CD14-positive monocyte (primary cell): ENCODE data around the gene DNAJC18. TPM values are rescaled to one million over a fixed set of nuclear protein-coding genes. Genes with fewer than 3 reads are reported as not detected.

Source experiments
- DNase-seq, 3 donors: peaks; one replicate each; pipeline ENCODE4 v3.0.0-alpha.2; 2011 to 2022
- H2AFZ ChIP-seq: 2 replicates; pipeline ENCODE4 v1.6.0; 2012; ENCODE audit warnings: mild to moderate bottlenecking, low read depth, low read length, inconsistent platforms; ENCODE audit not compliant: insufficient read depth, poor library complexity, severe bottlenecking
- H3K27ac ChIP-seq, 2 donors: 1 replicate in 1 of 2; 2 replicates in 1 of 2; pipeline ENCODE4 v1.5.1; 2012 to 2013; ENCODE audit warnings: low read length in 2 of 2, control low read depth in 1 of 2, inconsistent platforms in 1 of 2, low read depth in 1 of 2, mild to moderate bottlenecking in 1 of 2
- H3K27me3 ChIP-seq, 2 donors: one replicate each; pipeline versions ENCODE4 v1.6.0 to v1.6.1; 2011 to 2013; ENCODE audit warnings: low read length in 2 of 2; ENCODE audit not compliant: control insufficient read depth in 2 of 2, insufficient read depth in 2 of 2
- H3K36me3 ChIP-seq, 2 donors: replicated peaks in 1 of 2; 1 replicate in 1 of 2; 2 replicates in 1 of 2; pipeline versions ENCODE4 v1.5.1 to v1.6.1; 2012 to 2013; ENCODE audit warnings: low read length in 2 of 2, control low read depth in 1 of 2, inconsistent platforms in 1 of 2, mild to moderate bottlenecking in 1 of 2; ENCODE audit not compliant: insufficient read depth in 2 of 2, control insufficient read depth in 1 of 2
- H3K4me1 ChIP-seq, 2 donors: 1 replicate in 1 of 2; 2 replicates in 1 of 2; pipeline versions ENCODE4 v1.5.1 to v1.6.1; 2012 to 2013; ENCODE audit warnings: low read length in 2 of 2, control low read depth in 1 of 2, inconsistent platforms in 1 of 2, mild to moderate bottlenecking in 1 of 2, moderate library complexity in 1 of 2; ENCODE audit not compliant: insufficient read depth in 2 of 2, control insufficient read depth in 1 of 2
- H3K4me2 ChIP-seq: replicated peaks from 2 replicates; pipeline ENCODE3; 2012; ENCODE audit warnings: low read length, moderate library complexity, mild to moderate bottlenecking; ENCODE audit not compliant: poor library complexity, severe bottlenecking; ENCODE audit errors: extremely low read depth
- H3K4me3 ChIP-seq, 3 experiments: fragments of 200-600 bp in 1 of 3; sonication (generic) in 1 of 3; replicated peaks in 1 of 3; 1 replicate in 2 of 3; 2 replicates in 1 of 3; pipeline ENCODE4 v1.5.1; 2011 to 2013; ENCODE audit warnings: low read length in 3 of 3, mild to moderate bottlenecking in 3 of 3, control low read depth in 2 of 3, low read depth in 2 of 3, inconsistent platforms in 1 of 3, moderate library complexity in 1 of 3
- H3K79me2 ChIP-seq: 2 replicates; pipeline ENCODE4 v1.6.0; 2012; ENCODE audit warnings: mild to moderate bottlenecking, control low read depth, inconsistent platforms, low read length, moderate library complexity; ENCODE audit not compliant: insufficient read depth
- H3K9ac ChIP-seq: 2 replicates; pipeline ENCODE4 v1.6.0; 2017; ENCODE audit warnings: low read length, mild to moderate bottlenecking; ENCODE audit not compliant: insufficient read depth, poor library complexity, severe bottlenecking
- H3K9me3 ChIP-seq, 2 donors: replicated peaks in 1 of 2; 1 replicate in 1 of 2; 2 replicates in 1 of 2; pipeline versions ENCODE4 v1.5.1 to v1.6.1; 2012 to 2013; ENCODE audit warnings: low read length in 2 of 2, control low read depth in 1 of 2; ENCODE audit not compliant: control insufficient read depth in 1 of 2, insufficient read depth in 1 of 2
- H4K20me1 ChIP-seq: 2 replicates; pipeline ENCODE4 v1.6.0; 2012; ENCODE audit warnings: mild to moderate bottlenecking, low read length, control low read depth, moderate library complexity; ENCODE audit not compliant: insufficient read depth
- H3K27ac Mint-ChIP-seq, 7 donors: one replicate each; pipeline ENCODE4 v1.8.0; 2020; ENCODE audit warnings: mild to moderate bottlenecking in 7 of 7, mixed read lengths in 7 of 7, moderate library complexity in 6 of 7, inconsistent platforms in 2 of 7
- H3K27me3 Mint-ChIP-seq, 3 donors: one replicate each; pipeline ENCODE4 v1.8.0; 2021 to 2022; ENCODE audit warnings: low read depth in 3 of 3, mild to moderate bottlenecking in 3 of 3, mixed read lengths in 3 of 3, moderate library complexity in 3 of 3, inconsistent platforms in 1 of 3
- H3K36me3 Mint-ChIP-seq, 2 donors: one replicate each; pipeline ENCODE4 v1.8.0; 2020; ENCODE audit warnings: mixed read lengths in 2 of 2, inconsistent platforms in 1 of 2, mild to moderate bottlenecking in 1 of 2
- H3K4me1 Mint-ChIP-seq: one replicate; pipeline ENCODE4 v1.8.0; 2020; ENCODE audit warnings: mild to moderate bottlenecking, mixed read lengths
- H3K4me3 Mint-ChIP-seq, 2 donors: one replicate each; pipeline ENCODE4 v1.8.0; 2020; ENCODE audit warnings: mild to moderate bottlenecking in 2 of 2, mixed read lengths in 2 of 2, moderate library complexity in 1 of 2
- H3K9me3 Mint-ChIP-seq, 7 donors: one replicate each; pipeline ENCODE4 v1.8.0; 2020 to 2022; ENCODE audit warnings: mixed read lengths in 7 of 7, mild to moderate bottlenecking in 6 of 7, moderate library complexity in 6 of 7, inconsistent platforms in 2 of 7
- WGBS: methylation state at CpG from one replicate; pipeline ENCODE4 v1.1.5; 2013; ENCODE audit warnings: missing lambda C conversion rate; ENCODE audit not compliant: insufficient coverage; 5-methylcytosine and 5-hydroxymethylcytosine counted together
- intact Hi-C, 2 donors: fragments of 100-400 bp; cut with micrococcal nuclease; formaldehyde crosslinking; loops; one replicate each; pipeline versions ENCODE4 v1.15.0 to v1.15.1; 2023
- polyA plus RNA-seq, 3 donors: library from polyadenylated mRNA; depleted of rRNA in 1 of 3; unstranded in 2 of 3; stranded (reverse) in 1 of 3; fragments of 300-500 nt in 2 of 3; fragments of >200 nt in 1 of 3; fragmentation: Illumina TruSeq in 2 of 3; gene quantifications; 1 replicate in 2 of 3; 2 replicates in 1 of 3; pipeline ENCODE4 v1.2.3, GENCODE V29; 2012 to 2021
- TF ChIP-seq, protein P1 (sequence below): fragments of 200-600 bp; IDR thresholded peaks from one replicate; pipeline ENCODE4 v1.8.0; 2022; ENCODE audit warnings: antibody characterized with exemption, mild to moderate bottlenecking

Gene DNAJC18
- polyA plus RNA-seq, 3 donors, result 0.87 to 2.6 (median 2.2) TPM

DNA sequence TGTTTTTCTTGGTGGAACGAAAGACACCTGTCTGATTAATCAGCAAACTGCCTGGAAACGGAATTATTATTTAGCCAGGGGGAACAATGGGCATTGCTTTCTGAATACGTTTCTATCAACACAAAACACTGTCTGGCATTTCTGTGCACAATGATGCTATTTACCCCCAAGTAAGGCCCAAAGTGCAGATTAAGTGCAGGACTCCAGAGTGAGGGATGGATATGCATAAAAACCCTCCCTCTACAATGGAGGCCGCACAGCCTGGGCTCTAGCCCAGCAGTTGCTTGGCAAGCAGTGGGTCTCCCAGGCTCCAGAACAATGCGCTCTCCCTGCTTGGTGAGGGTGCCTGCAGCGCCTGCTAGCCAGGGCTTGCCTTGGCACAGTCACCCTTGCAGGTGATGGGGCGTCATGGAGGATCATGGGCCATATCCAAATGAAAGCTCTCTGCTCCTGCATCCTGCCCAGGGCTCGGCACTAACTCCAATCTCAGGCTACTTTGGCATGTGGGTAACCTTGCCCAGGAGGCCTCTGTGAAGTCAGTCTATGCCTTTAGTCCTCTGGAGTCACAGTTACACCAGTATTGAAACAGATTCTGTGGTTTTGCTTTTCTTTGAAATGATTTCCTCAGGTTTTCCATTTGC lies 24.0 kb downstream of the DNAJC18 start:
- 94% methylated on average over 6 of the region's 8 CpGs for WGBS
- H3K27me3 ChIP-seq, result no peaks in the 10 kb centered on the region
- H3K9me3 ChIP-seq, result no peaks in the 10 kb centered on the region
- no peaks in the 10 kb centered on the region for H3K79me2 ChIP-seq
- no peaks in the 10 kb centered on the region for H3K36me3 ChIP-seq
- intact Hi-C loops, result no loop called here
- no peaks in the 10 kb centered on the region for H3K4me1 Mint-ChIP-seq
- no peak overlapping the region for H3K4me2 ChIP-seq
- H3K9ac ChIP-seq, result no peak overlapping the region
- H3K4me3 Mint-ChIP-seq, result no peak overlapping the region
- peak overlapping the region in 1 of 7 donors; percentile 63 for H3K27ac Mint-ChIP-seq
- H3K4me3 ChIP-seq, result no peak overlapping the region
- H3K4me1 ChIP-seq, result no peaks in the 10 kb centered on the region
- no peaks in the 10 kb centered on the region for H4K20me1 ChIP-seq
- no peak overlapping the region for H2AFZ ChIP-seq
- H3K9me3 Mint-ChIP-seq, result no peaks in the 10 kb centered on the region
- TF ChIP-seq, protein P1, sequence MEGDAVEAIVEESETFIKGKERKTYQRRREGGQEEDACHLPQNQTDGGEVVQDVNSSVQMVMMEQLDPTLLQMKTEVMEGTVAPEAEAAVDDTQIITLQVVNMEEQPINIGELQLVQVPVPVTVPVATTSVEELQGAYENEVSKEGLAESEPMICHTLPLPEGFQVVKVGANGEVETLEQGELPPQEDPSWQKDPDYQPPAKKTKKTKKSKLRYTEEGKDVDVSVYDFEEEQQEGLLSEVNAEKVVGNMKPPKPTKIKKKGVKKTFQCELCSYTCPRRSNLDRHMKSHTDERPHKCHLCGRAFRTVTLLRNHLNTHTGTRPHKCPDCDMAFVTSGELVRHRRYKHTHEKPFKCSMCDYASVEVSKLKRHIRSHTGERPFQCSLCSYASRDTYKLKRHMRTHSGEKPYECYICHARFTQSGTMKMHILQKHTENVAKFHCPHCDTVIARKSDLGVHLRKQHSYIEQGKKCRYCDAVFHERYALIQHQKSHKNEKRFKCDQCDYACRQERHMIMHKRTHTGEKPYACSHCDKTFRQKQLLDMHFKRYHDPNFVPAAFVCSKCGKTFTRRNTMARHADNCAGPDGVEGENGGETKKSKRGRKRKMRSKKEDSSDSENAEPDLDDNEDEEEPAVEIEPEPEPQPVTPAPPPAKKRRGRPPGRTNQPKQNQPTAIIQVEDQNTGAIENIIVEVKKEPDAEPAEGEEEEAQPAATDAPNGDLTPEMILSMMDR, result no peak
- peaks cover 3 to 8% of the 10 kb centered on the region in 2 donors for H3K36me3 Mint-ChIP-seq
- no peak for DNase-seq
- no peaks in the 10 kb centered on the region for H3K27me3 Mint-ChIP-seq
- no peak overlapping the region for H3K27ac ChIP-seq

DNA sequence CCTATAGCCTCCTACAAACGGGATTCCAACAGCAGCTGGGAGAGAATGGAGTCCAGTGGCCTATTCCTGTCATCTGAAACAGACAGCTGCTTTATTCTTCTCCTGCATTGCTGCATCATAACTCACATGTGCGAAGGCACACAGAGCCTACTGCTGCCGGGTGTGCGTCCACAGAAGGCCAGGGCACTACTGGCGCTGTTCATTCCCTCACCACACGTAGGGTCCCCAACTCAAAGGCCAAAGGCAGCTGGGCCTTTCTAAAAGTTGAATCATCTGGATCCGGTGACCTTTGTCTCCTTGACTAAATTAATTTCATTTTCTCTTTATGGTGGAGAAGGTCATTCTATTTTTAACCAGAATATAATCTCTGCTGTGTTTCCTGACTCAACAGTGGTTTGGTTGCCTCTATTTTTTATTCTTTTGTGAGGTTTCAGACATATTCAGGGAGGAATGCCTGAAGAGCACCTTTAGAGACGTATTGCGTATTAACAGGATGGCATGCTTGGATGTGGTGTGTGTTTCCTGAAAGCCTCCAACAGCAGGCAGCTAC lies 24.7 kb downstream of the DNAJC18 start:
- H3K27me3 Mint-ChIP-seq, result no peaks in the 10 kb centered on the region
- Histone ChIP-seq H4K20me1 (no peaks in the 10 kb centered on the region), H3K4me2 (no peak overlapping the region), H3K27ac (no peak overlapping the region), H3K9me3 (no peaks in the 10 kb centered on the region), H3K27me3 (no peaks in the 10 kb centered on the region), H3K4me3 (no peak overlapping the region), H3K79me2 (no peaks in the 10 kb centered on the region), H3K36me3 (no peaks in the 10 kb centered on the region), H3K9ac (no peak overlapping the region), H2AFZ (no peak overlapping the region), H3K4me1 (no peaks in the 10 kb centered on the region)
- no peaks in the 10 kb centered on the region for H3K4me1 Mint-ChIP-seq
- H3K27ac Mint-ChIP-seq, result no peak overlapping the region
- no CpG with 5 or more reads among the region's 9 CpGs for WGBS
- intact Hi-C loops, result no loop called here
- no peaks in the 10 kb centered on the region for H3K9me3 Mint-ChIP-seq
- TF ChIP-seq, protein P1, result no peak
- no peak overlapping the region for H3K4me3 Mint-ChIP-seq
- peaks cover 3 to 7% of the 10 kb centered on the region in 2 donors for H3K36me3 Mint-ChIP-seq
- no peak for DNase-seq
